OCI-LY1 (cell line): ENCODE data around the gene GNG7.

Experiments
- H2AFZ ChIP-seq: fragments of 200-600 bp; sonication (generic), shearing (Covaris generic); 2 replicates; pipeline ENCODE4 v1.6.0; 2014; ENCODE audit warnings: antibody characterized with exemption, mild to moderate bottlenecking, low read length
- H3F3A ChIP-seq: fragments of 200-600 bp; sonication (generic), shearing (Covaris generic); 2 replicates; pipeline ENCODE4 v1.6.0; 2014; ENCODE audit warnings: mild to moderate bottlenecking, antibody characterized with exemption, low read length, moderate library complexity; ENCODE audit not compliant: insufficient read depth
- H3K27ac ChIP-seq: fragments of 200-600 bp; sonication (generic); 2 replicates; pipeline ENCODE4 v1.5.1; 2014; ENCODE audit warnings: low read length, mixed run types, mild to moderate bottlenecking, low read depth; ENCODE audit not compliant: poor library complexity, severe bottlenecking
- H3K27me3 ChIP-seq: fragments of 200-600 bp; sonication (generic); 2 replicates; pipeline ENCODE4 v1.6.0; 2014; ENCODE audit warnings: antibody characterized with exemption, mild to moderate bottlenecking, low read length, moderate library complexity; ENCODE audit not compliant: insufficient read depth
- H3K36me3 ChIP-seq: fragments of 200-600 bp; sonication (generic); 2 replicates; pipeline ENCODE4 v1.6.1; 2014; ENCODE audit warnings: mild to moderate bottlenecking, antibody characterized with exemption, low read length, moderate library complexity, mixed read lengths; ENCODE audit not compliant: insufficient read depth
- H3K4me1 ChIP-seq: fragments of 200-600 bp; sonication (generic); 2 replicates; pipeline ENCODE4 v1.5.1; 2014; ENCODE audit warnings: mild to moderate bottlenecking, low read length, moderate library complexity; ENCODE audit not compliant: insufficient read depth, severe bottlenecking
- H3K4me2 ChIP-seq: fragments of 200-600 bp; sonication (generic), shearing (Covaris generic); 2 replicates; pipeline ENCODE4 v1.6.1; 2014; ENCODE audit warnings: low read length
- H3K4me3 ChIP-seq: fragments of 200-600 bp; sonication (generic); 2 replicates; pipeline ENCODE4 v1.5.1; 2014; ENCODE audit warnings: low read length, low read depth, mild to moderate bottlenecking, mixed read lengths; ENCODE audit not compliant: poor library complexity, severe bottlenecking
- H3K79me2 ChIP-seq: fragments of 200-600 bp; shearing (Covaris generic); 2 replicates; pipeline ENCODE4 v1.6.1; 2016; ENCODE audit warnings: mixed run types, low read length, mixed read lengths; ENCODE audit not compliant: insufficient read depth
- H3K9ac ChIP-seq: fragments of 200-600 bp; sonication (generic), shearing (Covaris generic); 2 replicates; pipeline ENCODE4 v1.6.1; 2014; ENCODE audit warnings: mild to moderate bottlenecking, low read length, mixed read lengths
- H3K9me2 ChIP-seq: fragments of 200-600 bp; sonication (generic), shearing (Covaris generic); 2 replicates; pipeline ENCODE4 v1.6.1; 2014; ENCODE audit warnings: low read depth, mild to moderate bottlenecking, low read length, mixed read lengths
- H3K9me3 ChIP-seq: fragments of 200-600 bp; shearing (Covaris generic); 2 replicates; pipeline ENCODE4 v1.6.1; 2014; ENCODE audit warnings: low read length, mixed read lengths
- H4K20me1 ChIP-seq: fragments of 200-600 bp; sonication (generic), shearing (Covaris generic); 2 replicates; pipeline ENCODE4 v1.6.0; 2016; ENCODE audit warnings: mild to moderate bottlenecking, low read length; ENCODE audit not compliant: insufficient read depth
- EZH2 ChIP-seq: fragments of 200-600 bp; sonication (generic), shearing (Covaris generic); IDR thresholded peaks from 2 replicates; pipeline ENCODE4 v1.8.0; 2017; ENCODE audit warnings: borderline replicate concordance, mixed run types, mild to moderate bottlenecking, antibody characterized with exemption, low read length, moderate library complexity, mixed read lengths
- TF ChIP-seq, protein P1 (sequence below): fragments of 200-600 bp; sonication (generic), shearing (Covaris generic); IDR thresholded peaks from 2 replicates; pipeline ENCODE4 v1.5.1; 2017; ENCODE audit warnings: mild to moderate bottlenecking, antibody characterized with exemption, low read length, moderate library complexity, mixed read lengths

Gene GNG7

DNA sequence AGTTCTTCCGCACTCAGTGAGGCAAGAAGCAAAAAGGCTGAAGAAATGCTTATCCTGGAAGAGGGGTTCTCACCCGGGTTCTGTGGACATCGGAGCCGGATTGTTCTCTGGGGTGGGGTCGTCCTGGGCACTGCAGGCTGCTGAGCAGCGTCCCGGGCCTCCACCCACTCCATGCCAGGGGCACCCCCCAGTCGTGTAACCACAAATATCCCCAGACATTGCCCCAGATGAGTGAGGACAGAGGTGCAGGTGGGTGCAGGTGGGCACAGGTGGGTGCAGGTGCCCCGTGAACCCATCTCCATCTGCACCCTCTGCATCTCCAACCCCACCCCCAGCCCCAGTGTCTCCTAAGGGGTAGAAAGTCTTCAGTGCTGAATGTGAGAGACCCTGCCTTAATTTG lies 67.5 kb downstream of the GNG7 start:
- no peaks in the 10 kb centered on the region for H4K20me1 ChIP-seq
- peaks cover 42% of the 10 kb centered on the region for H3K4me1 ChIP-seq
- peak overlapping the region; percentile 66 for H3K27ac ChIP-seq
- H2AFZ ChIP-seq: no peak overlapping the region
- peak overlapping the region; percentile 43; the same call in 1 of the 2 replicates for H3K4me2 ChIP-seq
- H3K9ac ChIP-seq: peak overlapping the region; percentile 18; the same call in 1 of the 2 replicates
- H3K4me3 ChIP-seq: no peak overlapping the region
- H3K79me2 ChIP-seq: no peaks in the 10 kb centered on the region
- H3K9me3 ChIP-seq: no peaks in the 10 kb centered on the region
- no peaks in the 10 kb centered on the region for H3K27me3 ChIP-seq
- H3F3A ChIP-seq: 0 out of 2 replicates have a peak, but pooled peaks cover 3% of the 10 kb centered on the region
- no peaks in the 10 kb centered on the region for H3K36me3 ChIP-seq
- H3K9me2 ChIP-seq: no peaks in the 10 kb centered on the region
- TF ChIP-seq, protein P1, sequence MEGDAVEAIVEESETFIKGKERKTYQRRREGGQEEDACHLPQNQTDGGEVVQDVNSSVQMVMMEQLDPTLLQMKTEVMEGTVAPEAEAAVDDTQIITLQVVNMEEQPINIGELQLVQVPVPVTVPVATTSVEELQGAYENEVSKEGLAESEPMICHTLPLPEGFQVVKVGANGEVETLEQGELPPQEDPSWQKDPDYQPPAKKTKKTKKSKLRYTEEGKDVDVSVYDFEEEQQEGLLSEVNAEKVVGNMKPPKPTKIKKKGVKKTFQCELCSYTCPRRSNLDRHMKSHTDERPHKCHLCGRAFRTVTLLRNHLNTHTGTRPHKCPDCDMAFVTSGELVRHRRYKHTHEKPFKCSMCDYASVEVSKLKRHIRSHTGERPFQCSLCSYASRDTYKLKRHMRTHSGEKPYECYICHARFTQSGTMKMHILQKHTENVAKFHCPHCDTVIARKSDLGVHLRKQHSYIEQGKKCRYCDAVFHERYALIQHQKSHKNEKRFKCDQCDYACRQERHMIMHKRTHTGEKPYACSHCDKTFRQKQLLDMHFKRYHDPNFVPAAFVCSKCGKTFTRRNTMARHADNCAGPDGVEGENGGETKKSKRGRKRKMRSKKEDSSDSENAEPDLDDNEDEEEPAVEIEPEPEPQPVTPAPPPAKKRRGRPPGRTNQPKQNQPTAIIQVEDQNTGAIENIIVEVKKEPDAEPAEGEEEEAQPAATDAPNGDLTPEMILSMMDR: no peak
- TF ChIP-seq EZH2: no peak

DNA sequence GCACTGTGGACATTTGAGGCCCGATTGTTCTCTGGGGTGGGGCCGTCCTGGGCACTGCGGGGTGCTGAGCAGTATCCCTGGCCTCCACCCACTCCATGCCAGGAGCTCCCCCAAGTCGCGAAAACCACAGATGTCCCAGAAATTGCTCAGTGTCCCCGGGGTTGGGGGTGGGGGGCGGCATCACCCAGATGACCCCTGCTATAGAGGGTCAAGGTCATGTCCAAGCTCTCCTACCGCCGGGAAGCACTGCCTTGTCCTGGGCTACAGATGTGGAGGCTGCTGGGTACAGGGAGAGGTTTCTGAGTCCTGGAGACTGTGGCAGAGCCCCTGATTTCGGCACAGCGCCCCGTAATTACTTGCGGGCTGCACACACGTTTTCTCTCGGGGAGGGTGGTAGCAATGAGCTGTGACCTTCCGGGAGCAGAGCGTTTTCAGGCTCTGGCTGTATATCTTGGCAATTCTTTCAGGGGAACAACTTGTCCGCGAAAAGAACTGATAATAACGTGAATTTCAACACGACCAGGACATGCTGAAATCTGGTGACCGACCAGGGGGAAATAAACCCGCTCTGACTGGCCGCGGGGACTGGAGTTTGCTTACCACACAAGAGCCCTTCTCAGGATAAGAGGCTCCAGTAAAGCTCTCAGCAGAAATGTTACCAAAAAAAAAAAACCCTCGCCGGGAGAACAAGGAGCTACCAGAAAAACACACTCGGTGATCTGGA lies 68.1 kb downstream of the GNG7 start:
- Histone ChIP-seq H4K20me1 (no peaks in the 10 kb centered on the region), H3K9ac (peak overlapping the region; percentile 18; the same call in 1 of the 2 replicates), H3K4me2 (peak overlapping the region; percentile 43), H3K27me3 (no peaks in the 10 kb centered on the region), H3K9me2 (no peaks in the 10 kb centered on the region), H2AFZ (no peak overlapping the region), H3K27ac (peak overlapping the region; percentile 66), H3K9me3 (no peaks in the 10 kb centered on the region), H3K4me1 (peaks cover 42% of the 10 kb centered on the region), H3F3A (0 out of 2 replicates have a peak, but pooled peaks cover 3% of the 10 kb centered on the region), H3K36me3 (no peaks in the 10 kb centered on the region), H3K79me2 (no peaks in the 10 kb centered on the region), H3K4me3 (peak overlapping the region; percentile 11)
- TF ChIP-seq, protein P1: no peak
- TF ChIP-seq EZH2: no peak

DNA sequence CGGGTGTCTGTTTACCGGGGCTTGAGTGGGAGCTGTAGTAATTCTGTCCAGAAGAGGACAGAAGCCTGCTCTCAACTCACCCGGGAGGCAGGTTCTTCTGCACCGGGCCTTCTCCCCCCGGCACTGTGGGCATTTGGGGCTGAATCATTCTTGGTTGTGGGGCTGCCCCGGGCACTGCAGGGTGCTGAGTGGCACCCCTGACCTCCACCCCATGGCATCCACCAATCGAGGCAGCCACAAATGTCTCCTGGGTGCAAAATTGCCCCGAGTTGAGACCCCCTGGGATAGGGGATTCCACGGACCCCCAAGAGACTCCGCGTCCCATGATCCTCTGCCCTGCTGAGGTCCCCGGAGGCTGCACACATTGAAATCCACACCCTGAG lies 68.8 kb downstream of the GNG7 start:
- TF ChIP-seq, protein P1: no peak
- TF ChIP-seq EZH2: no peak
- Histone ChIP-seq H3K27me3 (no peaks in the 10 kb centered on the region), H3K9me3 (no peaks in the 10 kb centered on the region), H3K4me1 (peaks cover 42% of the 10 kb centered on the region), H3K4me2 (peak overlapping the region; percentile 41; the same call in 1 of the 2 replicates), H3K9ac (no peak overlapping the region; the same call in 1 of the 2 replicates), H4K20me1 (no peaks in the 10 kb centered on the region), H3K79me2 (no peaks in the 10 kb centered on the region), H2AFZ (no peak overlapping the region), H3K9me2 (no peaks in the 10 kb centered on the region), H3K4me3 (no peak overlapping the region), H3F3A (0 out of 2 replicates have a peak, but pooled peaks cover 3% of the 10 kb centered on the region), H3K27ac (peak overlapping the region; percentile 66), H3K36me3 (no peaks in the 10 kb centered on the region; the same call in 1 of the 2 replicates)
